HG03521 (cell line): ENCODE measurements around the gene NCOA3.
"Not testable (repeated sequence)": the region's sequence is repeated elsewhere in the genome, so short reads cannot be mapped to it uniquely, and the experiment has no call there.

Source experiments
- ATAC-seq: cut with Tn5 transposase; IDR thresholded peaks from one replicate; pipeline ENCODE4 v1.9.1; 2021; ENCODE audit warnings: mild to moderate bottlenecking, moderate library complexity; ENCODE audit not compliant: unreplicated experiment

Gene NCOA3

GRCh38 chr20:47501482-47502270, at the start of gene NCOA3:
Gene NCOA3 (plus strand): TSS chr20:47501887. CDS start chr20:47622248, 120,361 bp downstream.
- ATAC-seq, result peak; percentile 73

- ATAC-seq, result no peak
These were observed 48.9 kb upstream of the NCOA3 start for GRCh38 chr20:47452736-47453161.

- peak; percentile 85 for ATAC-seq
These were observed 48.4 kb upstream of the NCOA3 start for GRCh38 chr20:47453167-47453782.

DNA sequence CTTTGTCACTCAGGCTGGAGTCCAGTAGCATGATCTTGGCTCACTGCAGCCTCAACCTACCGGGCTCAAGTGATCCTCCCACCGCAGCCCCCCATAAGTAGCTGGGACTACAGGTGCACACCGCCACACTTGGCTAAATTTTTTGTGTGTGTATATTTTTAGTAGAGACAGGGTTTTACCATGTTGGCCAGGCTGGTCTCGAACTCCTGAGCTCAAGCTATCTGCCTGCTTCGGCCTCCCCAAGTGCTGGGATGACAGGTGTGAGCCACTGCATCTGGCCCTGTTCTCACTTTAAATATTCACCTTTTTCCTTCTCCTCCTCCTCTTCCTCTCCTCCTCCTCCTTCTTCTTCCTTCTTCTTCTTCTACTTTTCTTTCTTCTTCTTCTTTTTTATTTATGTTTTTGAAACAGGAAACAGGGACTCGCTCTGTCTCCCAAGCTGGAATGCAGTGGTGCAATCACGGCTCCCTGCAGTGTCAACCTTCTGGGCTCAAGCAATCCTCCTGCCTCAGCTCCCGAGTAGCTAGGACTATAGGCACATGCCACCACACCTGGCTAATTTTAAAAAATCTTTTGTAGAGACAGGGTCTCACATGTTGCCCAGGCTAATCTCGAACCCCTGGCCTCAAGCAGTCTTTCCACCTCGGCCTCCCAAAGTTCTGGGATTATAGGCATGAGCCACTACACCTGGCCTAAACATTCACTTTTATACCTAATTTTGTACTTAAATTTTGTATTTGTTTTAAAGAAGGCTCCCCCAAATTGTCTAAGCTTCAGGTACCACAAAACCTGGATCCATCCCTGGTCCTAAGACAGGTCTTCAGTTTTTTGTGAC, 47.2 kb upstream of the NCOA3 start:
- no peak for ATAC-seq

DNA sequence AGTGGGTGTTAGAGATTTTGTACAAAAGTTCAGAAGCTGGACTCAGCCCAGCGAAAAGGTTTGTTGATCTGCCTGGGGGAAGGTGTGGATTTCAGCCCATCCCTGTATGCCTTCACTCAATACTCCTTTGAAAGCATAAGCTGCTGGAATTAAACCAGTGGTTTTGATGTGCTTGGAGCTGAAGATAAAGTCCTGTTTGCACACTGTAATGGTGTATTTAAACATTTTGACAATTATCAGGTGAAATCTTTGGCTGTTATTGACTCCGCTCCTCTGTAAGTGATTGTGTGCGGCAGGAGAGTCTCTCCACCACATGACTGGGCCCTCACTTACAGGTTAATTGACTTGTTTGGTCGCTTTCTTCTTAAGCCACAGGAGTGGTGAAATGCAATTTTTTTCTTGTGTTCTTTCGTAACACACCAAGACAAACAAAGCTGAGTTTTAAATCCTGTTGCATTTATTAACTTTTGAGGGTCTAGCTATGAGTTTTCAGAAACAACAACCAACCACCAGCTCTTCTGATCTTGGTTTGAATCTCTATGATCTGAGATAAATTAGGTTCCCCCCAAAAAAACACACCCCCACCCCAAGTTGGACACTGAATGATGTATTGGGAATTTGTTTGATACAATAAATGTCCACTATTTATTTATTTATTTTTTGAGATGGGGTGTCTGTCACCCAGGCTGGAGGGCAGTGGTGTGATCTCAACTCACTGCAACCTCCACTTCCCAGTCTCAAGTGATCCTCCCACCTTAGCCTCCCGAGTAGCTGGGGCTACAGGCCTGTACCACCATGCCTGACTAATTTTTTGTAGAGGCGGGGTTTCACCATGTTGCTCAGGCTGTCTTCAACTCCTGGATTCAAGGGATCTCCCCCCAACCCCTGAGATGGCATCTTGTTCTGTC, 46.3 kb upstream of the NCOA3 start:
- no peak for ATAC-seq

DNA sequence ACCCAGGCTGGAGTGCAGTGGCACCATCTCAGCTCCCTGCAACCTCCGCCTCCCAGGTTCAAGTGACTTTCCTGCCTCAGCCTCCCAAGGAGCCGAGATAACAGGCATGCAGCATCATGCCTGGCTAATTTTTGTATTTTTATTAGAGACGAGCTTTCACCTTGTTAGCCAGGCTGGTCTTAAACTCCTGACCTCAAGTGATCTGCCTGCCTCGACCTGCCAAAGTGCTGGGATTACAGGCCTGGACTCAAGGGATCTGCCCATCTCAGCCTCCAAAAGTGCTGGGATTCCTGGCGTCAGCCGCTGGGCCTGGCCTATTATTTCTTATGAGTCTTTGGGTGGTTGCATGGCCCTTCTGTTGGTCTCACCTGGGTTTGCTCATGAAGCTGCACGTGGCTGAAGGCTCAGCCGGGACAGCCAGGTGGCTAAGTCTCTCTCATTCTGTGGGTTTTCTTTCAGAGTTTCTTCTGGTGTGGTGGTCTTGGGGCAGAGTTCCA, 45.6 kb upstream of the NCOA3 start:
- no peak for ATAC-seq

DNA sequence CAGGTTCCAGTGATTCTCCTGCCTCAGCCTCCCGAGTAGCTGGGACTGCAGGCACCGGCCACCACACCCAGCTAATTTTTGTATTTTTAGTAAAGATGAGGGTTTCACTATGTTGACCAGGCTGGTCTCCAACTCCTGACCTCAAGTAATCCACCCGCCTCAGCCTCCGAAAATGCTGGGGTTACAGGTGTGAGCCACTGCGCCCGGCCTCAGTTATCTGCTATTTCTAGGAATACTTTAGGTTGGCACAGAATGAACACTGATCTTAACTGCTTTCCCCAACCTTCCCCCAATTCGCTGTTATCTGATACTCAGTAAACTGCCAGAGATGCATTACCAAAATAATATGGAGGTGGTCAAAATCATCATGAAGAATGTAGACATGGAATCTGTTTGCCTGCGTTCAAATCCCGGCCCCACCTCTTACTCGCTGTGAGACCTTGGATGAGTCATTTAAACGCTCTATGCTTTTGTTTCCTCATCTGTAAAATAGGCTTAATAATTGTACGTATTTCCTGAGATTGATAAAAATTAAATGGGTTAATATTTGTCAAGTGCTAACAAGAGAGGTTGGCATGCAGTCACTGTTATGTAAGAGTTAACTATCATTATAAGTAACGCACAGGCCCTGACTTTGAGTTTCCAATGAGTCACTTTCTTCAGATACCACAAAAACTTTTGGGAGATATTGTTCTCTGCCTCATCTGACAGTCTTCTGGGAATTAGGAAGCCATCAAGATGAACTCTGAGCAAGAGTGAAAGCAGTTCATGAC, 44.5 kb upstream of the NCOA3 start:
- no peak for ATAC-seq

- not testable (repeated sequence) for ATAC-seq
These were observed 43.2 kb upstream of the NCOA3 start for GRCh38 chr20:47458280-47459050.

DNA sequence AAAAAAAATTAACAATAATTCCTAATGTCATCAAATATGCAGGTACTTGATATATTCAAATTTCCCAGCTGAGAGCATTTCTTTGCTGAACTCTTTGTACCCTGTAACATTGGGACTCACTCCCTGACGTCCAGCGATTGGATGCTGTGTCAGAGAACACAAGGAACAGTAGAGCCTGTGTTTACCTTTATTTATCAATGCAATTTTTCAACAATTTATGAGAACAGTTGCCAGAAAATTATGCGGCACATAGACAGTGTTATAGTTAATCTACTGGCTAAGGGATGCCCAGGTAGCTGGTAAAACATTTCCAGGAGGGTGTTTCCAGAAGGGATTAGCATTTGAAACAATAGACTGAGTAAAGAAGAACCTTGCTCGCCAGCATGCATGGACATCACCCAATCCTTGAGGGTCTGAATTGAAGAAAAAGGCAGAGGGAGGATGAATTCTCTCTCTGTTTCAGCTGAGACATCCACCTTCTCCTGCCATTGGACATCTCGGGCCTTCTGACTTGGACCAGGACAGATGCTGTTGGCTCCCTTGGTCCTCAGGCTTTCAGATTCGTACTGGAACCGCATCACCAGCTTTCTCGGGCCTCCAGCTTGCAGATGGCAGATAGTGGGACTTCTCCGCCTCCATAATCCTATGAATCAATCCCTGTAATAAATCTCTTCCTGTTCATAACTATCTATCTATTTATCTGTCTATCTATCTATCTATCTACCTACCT, 42.2 kb upstream of the NCOA3 start:
- no peak for ATAC-seq

GRCh38 chr20:47460761-47461112, 41.0 kb upstream of the NCOA3 start:
- not testable (repeated sequence) for ATAC-seq

GRCh38 chr20:47461120-47461685, 40.5 kb upstream of the NCOA3 start:
- ATAC-seq, result no peak

GRCh38 chr20:47461906-47462305, 39.8 kb upstream of the NCOA3 start:
- not testable (repeated sequence) for ATAC-seq

DNA sequence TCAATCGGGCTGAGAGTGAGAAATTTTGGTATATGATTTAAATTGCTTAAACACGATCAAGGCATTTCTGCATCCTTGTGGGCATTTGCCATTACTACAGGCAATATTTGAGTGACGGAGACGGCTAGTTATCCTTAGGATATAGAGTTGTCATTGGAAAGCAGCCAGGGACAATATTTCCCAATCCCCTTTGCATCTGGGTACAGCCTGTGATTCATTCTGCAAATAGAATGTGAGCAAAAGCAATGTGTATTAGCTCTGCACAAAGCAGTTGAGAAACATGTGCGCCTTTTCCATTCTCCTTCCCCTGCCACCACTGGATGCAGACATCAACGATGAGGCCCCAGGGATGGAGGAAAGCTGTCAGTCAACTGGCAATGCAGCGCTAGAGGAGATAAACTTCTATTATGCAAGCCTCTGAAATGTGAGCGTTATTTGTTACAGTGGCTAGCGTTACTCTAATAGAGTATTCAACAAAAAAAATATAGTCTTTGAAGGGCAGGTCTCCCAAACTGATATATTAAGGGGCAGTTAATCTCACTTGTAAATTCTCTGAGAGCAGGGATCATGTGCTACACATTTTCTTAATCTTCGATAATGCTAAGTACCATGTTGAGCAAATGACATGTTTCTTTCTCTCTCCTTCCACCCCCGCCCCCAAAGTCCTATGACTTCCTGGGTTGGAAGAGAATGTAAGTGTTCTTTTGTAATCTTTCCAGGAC, 37.1 kb upstream of the NCOA3 start:
- no peak for ATAC-seq

- no peak for ATAC-seq
These were observed 36.2 kb upstream of the NCOA3 start for GRCh38 chr20:47465335-47466090.

GRCh38 chr20:47466213-47466612, 35.5 kb upstream of the NCOA3 start:
- ATAC-seq, result no peak

GRCh38 chr20:47466704-47467459, 34.8 kb upstream of the NCOA3 start:
- ATAC-seq, result no peak
